ENCODE measurements around the gene SRY. TPM values are rescaled to one million over a fixed set of nuclear protein-coding genes. Genes with fewer than 3 reads are reported as not detected.
"Not testable (repeated sequence)": the region's sequence is repeated elsewhere in the genome, so short reads cannot be mapped to it uniquely, and the experiment has no call there.

Gene SRY
- total RNA-seq: not detected
- long read RNA-seq: 0 reads

- ATAC-seq (no peak), DNase-seq (no peak)
- intact Hi-C loops (cut with DNase I): no loop called here
Measured at GRCh38 chrY:2787600-2787999, at the start of gene SRY. Gene SRY (minus strand): TSS chrY:2787682. CDS start chrY:2787603, 79 bp downstream.

- intact Hi-C loops (cut with DNase I): no loop called here
- ATAC-seq: no peak
- no peak for DNase-seq
Measured at GRCh38 chrY:2837078-2837477, 49.6 kb upstream of the SRY start.

GRCh38 chrY:2835230-2835629 is 47.7 kb upstream of the SRY start:
- no peak for DNase-seq
- ATAC-seq: no peak
- intact Hi-C loops (cut with DNase I): no loop called here

DNA sequence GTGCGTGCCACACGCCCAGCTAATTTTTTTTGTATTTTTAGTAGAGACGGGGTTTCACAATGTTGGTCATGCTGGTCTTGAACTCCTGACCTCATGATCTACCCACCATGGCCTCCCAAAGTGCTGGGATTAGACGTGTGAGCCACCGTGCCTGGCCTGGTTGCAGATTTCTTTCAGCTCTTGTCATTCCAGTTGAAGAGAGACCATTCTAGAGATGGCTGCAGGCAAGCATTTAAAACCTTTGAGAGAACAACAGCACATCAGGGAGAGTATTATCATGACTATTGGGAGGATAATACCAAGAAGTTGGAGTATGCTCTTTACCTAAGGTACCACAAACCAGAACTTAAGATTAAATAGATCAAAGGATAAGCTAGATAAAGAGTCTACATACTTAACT is 41.0 kb upstream of the SRY start:
- DNase-seq: no peak
- intact Hi-C loops (cut with DNase I): no loop called here
- ATAC-seq: no peak

- intact Hi-C loops (cut with DNase I): no loop called here
- no peak for ATAC-seq
- DNase-seq: no peak
Measured at GRCh38 chrY:2824471-2824870, 37.0 kb upstream of the SRY start.

GRCh38 chrY:2817146-2817896 is 29.8 kb upstream of the SRY start:
- intact Hi-C loops (cut with DNase I); ATAC-seq; DNase-seq: not testable (repeated sequence)

- ATAC-seq (no peak), DNase-seq (no peak)
- intact Hi-C loops (cut with DNase I): no loop called here
Measured at GRCh38 chrY:2800246-2800645, 12.8 kb upstream of the SRY start.

GRCh38 chrY:2797991-2798390 is 10.5 kb upstream of the SRY start:
- no peak for DNase-seq
- no peak for ATAC-seq
- intact Hi-C loops (cut with DNase I): no loop called here

GRCh38 chrY:2796977-2797523 is 9.6 kb upstream of the SRY start:
- ATAC-seq (no peak), DNase-seq (no peak)
- intact Hi-C loops (cut with DNase I): no loop called here

DNA sequence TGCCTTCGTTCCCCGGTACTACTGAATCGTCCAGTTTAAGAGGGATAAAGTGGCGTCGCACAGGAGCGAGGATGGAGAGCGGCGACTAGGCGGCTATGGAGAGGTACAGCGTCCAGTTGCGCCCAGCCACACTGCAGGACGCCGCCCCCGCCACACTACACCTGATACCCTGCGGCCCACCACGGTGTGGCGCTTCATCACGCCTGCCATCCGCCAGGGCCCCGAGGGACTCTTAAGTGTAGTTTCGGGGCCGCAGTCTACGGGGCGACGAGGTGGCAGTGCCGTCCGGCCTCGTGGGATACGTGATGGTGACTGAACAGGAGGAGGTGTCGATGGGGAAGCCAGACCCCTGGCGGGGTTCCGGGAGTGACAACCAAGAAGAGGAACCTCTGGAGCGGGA is 2.3 kb upstream of the SRY start:
- ATAC-seq (no peak), DNase-seq (no peak)
- intact Hi-C loops (cut with DNase I): no loop called here

- DNase-seq (no peak), ATAC-seq (no peak)
- intact Hi-C loops (cut with DNase I): no loop called here
Measured at GRCh38 chrY:2786876-2787512, 488 bp downstream of the SRY start.

Other genes with a start within 250 kb of the SRY start
- gene RPS4Y1, start 53.9 kb upstream of the SRY start, total RNA-seq: 100 to 1,000 TPM in 1 of 2 donors, not detected in 1; 182 TPM
- 10 to 100 TPM in 1 of 2 donors, not detected in 1; 13.6 TPM for gene ZFY, start 147.7 kb upstream of the SRY start, total RNA-seq